Muscle layer of duodenum (tissue), 2 donors: ENCODE results near the gene NOXO1.
"Not testable (repeated sequence)": the region's sequence is repeated elsewhere in the genome, so short reads cannot be mapped to it uniquely, and the experiment has no call there.

ENCODE experiments used
- H3K27ac ChIP-seq: one replicate; pipeline ENCODE4 v1.7.0; 2013; ENCODE audit warnings: mild to moderate bottlenecking, low read length
- H3K27me3 ChIP-seq: one replicate; pipeline ENCODE4 v1.7.0; 2013; ENCODE audit warnings: low read depth, mild to moderate bottlenecking, control low read depth, low read length
- H3K36me3 ChIP-seq, 2 donors: one replicate each; pipeline ENCODE4 v1.7.0; 2013; ENCODE audit warnings: low read length in 2 of 2, control low read depth in 1 of 2, mild to moderate bottlenecking in 1 of 2; ENCODE audit not compliant: insufficient read depth in 2 of 2, control insufficient read depth in 1 of 2
- H3K4me1 ChIP-seq, 2 donors: one replicate each; pipeline ENCODE4 v1.7.0; 2013; ENCODE audit warnings: low read length in 2 of 2, mild to moderate bottlenecking in 2 of 2, control low read depth in 1 of 2, moderate library complexity in 1 of 2; ENCODE audit not compliant: insufficient read depth in 2 of 2, control insufficient read depth in 1 of 2
- H3K4me3 ChIP-seq, 2 donors: one replicate each; pipeline ENCODE4 v1.7.0; 2013; ENCODE audit warnings: low read length in 2 of 2, low read depth in 1 of 2, mild to moderate bottlenecking in 1 of 2
- H3K9me3 ChIP-seq, 2 donors: one replicate each; pipeline ENCODE4 v1.7.0; 2013; ENCODE audit warnings: low read length in 2 of 2, control low read depth in 1 of 2, mild to moderate bottlenecking in 1 of 2; ENCODE audit not compliant: control insufficient read depth in 1 of 2
- donor health status: healthy.

The NOXO1 gene

DNA sequence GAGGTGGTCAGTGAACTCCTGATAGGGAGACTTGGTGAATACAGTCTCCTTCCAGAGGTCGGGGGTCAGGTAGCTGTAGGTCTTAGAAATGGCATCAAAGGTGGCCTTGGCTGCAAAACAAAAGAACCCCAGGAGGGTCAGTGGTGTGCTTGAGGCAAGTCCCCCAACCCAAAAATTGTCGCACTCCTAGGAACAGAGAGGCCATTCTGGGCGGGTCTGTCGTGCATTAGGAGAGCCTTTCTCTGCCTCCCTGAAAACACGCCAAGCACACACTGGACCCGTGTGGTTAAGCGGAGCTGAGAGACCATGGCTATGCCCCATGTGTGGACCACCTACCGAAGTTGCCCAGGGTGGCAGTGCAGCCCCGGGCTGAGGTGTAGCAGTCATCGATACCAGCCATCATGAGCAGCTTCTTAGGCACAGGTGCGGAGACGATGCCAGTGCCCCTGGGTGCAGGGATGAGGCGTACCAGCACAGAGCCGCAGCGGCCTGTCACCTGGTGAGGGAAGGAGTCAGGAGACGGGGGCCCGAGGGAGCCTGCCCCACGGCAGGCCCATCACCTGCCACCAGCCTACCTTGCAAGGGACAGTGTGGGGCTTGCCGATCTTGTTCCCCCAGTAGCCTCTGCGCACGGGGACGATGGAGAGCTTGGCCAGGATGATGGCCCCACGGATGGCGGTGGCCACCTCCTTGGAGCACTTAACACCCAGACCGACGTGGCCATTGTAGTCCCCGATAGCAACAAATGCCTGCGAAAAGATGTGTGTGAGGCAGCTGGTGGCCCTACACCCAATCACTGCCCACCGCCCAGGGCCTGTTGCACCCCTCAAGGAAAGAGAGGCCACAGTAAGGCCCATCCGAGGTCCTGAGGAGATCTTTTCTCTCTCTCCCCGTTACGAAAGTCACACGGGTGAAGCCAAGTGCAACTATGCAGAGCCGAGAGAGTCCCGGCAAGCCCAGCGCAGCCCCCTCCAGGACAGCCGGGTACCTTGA, 18.8 kb downstream of the NOXO1 start:
- H3K27ac ChIP-seq, H3K9me3 ChIP-seq, H3K4me3 ChIP-seq, H3K27me3 ChIP-seq: not testable (repeated sequence)
- peaks cover 9 to 37% of the 10 kb centered on the region in 2 donors for H3K4me1 ChIP-seq
- peaks cover 3 to 19% of the 10 kb centered on the region in 2 donors for H3K36me3 ChIP-seq

DNA sequence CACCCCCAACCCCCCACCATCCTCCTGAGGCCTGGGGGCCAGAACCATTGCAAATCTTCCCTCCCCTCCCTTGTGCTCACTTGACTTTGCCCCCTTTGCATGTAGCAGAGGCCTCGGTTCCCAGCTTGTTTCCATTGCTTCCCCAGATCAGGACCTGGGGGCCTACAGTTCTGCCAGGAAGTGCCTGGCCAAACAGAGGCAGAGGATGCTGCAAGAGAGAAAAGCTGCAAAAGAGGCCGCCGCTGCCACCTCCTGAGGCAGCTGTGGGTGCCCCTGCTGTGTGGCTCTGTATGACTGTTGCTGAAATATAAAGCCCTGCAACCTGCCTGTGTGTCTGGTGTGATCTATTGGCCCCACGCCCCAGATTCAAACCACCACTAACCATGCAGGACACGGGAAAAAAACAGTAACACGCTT, 19.6 kb downstream of the NOXO1 start:
- H3K4me1 ChIP-seq: peaks cover 9 to 37% of the 10 kb centered on the region in 2 donors
- no peak overlapping the region for H3K27ac ChIP-seq
- peaks cover 3 to 19% of the 10 kb centered on the region in 2 donors for H3K36me3 ChIP-seq
- H3K27me3 ChIP-seq: no peaks in the 10 kb centered on the region
- H3K4me3 ChIP-seq: no peak overlapping the region
- no peaks in the 10 kb centered on the region for H3K9me3 ChIP-seq

DNA sequence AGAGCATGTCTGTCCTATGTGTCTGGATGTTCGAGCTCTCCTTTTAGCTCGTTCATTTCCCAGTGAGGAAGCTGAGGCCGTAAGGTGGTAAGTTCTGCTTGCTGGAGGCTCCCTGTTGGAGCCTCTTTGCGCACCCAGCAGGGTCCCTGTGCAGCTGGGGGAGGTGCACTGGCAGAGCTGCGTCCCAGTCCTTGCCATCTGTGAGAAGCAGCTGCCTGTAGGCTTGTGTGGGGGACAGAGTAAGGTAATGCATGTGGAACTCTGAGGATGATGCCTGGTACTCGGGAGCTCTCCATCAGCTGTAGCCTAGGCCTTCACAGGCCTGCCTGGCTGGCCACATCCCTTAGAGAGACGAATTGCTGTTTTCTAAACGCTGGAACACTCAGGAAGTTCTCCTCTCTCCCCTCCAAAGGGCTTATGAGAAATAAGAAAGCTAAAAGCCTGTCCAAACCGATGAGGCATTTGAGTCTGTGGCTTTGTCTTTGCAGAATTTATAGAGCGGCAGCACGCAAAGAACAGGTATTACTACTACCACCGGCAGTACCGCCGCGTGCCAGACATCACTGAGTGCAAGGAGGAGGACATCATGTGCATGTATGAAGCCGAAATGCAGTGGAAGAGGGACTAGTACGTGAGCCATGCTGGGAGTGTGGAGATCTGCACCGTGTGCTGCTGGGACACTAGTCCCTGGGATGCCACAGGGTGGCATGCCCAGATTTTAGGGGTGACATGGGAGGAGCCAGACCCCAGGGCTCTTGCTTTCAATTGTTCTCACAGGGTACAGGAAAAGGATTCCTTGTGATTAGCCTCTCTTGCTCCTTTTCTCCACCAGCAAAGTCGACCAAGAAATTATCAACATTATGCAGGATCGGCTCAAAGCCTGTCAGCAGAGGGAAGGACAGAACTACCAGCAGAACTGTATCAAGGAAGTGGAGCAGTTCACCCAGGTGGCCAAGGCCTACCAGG, 20.3 kb downstream of the NOXO1 start:
- Histone ChIP-seq H3K36me3 (peaks cover 3 to 19% of the 10 kb centered on the region in 2 donors), H3K4me3 (peak overlapping the region; percentile 59 to 90), H3K27ac (no peak overlapping the region), H3K27me3 (no peaks in the 10 kb centered on the region), H3K9me3 (no peaks in the 10 kb centered on the region), H3K4me1 (peaks cover 9 to 36% of the 10 kb centered on the region in 2 donors)

DNA sequence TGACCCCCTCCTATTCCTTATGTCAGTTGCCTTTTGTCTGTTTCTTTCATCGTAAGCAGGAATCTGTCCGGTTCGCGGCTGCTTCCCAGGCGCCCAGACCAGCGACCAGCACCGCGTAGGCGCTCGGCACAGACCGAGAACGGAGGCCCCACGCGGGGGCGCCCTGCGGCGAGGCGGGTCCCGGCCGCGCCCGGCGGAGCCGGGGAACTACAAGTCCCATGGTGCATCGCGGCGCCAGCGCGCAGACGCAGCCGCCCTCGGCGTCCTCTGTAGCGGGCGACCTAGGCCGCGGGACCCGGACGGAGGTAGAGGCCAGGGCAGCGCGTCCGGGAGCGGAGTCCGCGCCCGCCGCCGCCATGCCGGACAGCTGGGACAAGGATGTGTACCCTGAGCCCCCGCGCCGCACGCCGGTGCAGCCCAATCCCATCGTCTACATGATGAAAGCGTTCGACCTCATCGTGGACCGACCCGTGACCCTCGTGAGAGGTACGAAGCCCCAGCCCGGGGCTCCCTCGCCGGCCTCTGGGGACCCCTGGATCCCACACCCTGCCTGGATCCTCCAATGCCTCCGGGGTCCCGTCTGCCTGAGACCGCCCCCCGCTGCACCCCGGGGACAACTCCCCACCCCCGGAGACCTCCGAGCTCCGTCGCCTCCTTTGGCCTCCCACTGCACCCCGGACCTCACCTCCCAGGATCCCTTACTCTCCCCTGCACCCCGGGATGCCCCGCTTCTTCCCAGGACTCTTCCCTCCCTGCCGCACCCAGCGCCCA, 21.8 kb downstream of the NOXO1 start, which contains the start of gene NDUFB10:
Gene NDUFB10 (plus strand): TSS at position 270 of the 771 bp plus-strand sequence. CDS start 87 bp downstream, at position 357.
- Histone ChIP-seq H3K9me3 (no peaks in the 10 kb centered on the region), H3K36me3 (peaks cover 3 to 19% of the 10 kb centered on the region in 2 donors), H3K27ac (no peak within 1 kb of the TSS), H3K4me3 (peak within 1 kb of the TSS; percentile 59 to 90), H3K27me3 (no peaks in the 10 kb centered on the region), H3K4me1 (peaks cover 5 to 29% of the 10 kb centered on the region in 2 donors)

DNA sequence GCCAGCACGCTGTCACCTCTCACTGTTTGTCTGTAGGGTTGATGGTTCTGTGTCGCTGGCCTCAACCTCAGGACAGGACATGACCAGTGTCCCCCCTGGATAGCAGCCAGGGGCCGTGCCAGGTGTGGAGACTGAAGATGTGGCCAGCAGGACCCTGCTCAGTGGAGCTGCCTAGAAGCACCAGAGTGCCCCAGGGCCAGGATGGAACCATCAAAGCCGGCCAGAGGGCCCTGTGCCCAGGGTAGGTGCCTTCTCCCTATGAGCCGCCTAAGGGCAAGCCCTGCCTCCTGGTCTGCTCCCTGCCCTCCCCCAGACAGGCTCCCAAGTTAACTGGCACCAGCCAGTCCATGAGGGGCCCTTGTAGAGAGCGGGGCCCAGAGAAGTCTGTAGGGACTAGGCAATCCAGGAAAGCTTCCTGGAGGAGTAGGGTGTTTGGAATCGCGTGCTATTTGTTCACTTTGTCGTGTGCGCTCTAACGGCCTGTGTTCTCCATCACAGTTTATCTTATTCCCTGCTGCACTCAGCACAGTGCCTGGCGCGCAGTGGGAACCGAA, 22.5 kb downstream of the NOXO1 start:
- Histone ChIP-seq H3K9me3 (no peaks in the 10 kb centered on the region), H3K27ac (no peak overlapping the region), H3K36me3 (peaks cover 3 to 19% of the 10 kb centered on the region in 2 donors), H3K4me1 (peaks cover 5 to 25% of the 10 kb centered on the region in 2 donors), H3K27me3 (no peaks in the 10 kb centered on the region), H3K4me3 (peak overlapping the region; percentile 59 to 90)

DNA sequence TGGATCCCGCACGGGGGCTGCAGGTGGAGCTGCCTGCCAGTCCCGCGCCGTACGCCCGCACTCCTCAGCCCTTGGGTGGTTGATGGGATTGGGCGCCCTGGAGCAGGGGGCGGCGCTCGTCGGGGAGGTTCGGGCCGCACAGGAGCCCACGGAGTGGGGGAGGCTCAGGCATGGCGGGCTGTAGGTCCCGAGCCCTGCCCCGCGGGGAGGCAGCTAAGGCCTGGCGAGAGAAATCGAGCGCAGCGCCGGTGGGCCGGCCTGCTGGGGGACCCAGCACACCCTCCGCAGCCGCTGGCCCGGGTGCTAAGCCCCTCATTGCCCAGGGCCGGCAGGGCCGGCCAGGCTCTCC, 23.2 kb downstream of the NOXO1 start:
- not testable (repeated sequence) for H3K4me3 ChIP-seq, H3K27ac ChIP-seq, H3K27me3 ChIP-seq, H3K9me3 ChIP-seq
- peaks cover 3 to 19% of the 10 kb centered on the region in 2 donors for H3K36me3 ChIP-seq
- peaks cover 5 to 21% of the 10 kb centered on the region in 2 donors for H3K4me1 ChIP-seq

DNA sequence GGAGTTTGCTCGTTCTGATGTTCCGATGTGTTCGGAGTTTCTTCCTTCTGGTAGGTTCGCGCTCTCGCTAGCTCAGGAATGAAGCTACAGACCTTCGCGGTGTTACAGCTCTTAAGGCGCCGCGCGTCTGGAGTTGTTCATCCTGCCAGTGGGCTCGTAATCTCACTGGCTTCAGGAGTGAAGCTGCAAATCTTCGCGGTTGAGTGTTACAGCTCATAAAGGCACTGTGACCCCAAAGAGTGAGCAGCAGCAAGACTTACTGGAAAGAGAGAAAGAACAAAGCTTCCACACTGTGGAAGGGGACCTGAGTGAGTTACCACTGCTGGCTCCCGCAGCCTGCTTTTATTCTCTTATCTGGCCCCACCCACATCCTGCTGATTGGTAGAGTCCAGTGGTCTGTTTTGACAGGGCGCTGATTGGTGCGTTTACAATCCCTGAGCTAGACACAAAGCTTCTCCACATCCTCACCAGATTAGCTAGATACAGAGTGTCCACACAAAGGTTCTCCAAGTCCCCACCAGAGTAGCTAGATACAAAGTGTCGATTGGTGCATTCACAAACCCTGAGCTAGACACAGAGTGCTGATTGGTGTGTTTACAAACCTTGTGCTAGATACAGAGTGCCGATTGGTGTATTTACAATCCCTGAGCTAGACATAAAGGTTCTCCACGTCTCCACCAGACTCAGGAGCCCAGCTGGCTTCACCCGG, 23.7 kb downstream of the NOXO1 start:
- not testable (repeated sequence) for H3K27ac ChIP-seq, H3K4me3 ChIP-seq, H3K27me3 ChIP-seq, H3K9me3 ChIP-seq
- peaks cover 0 to 14% of the 10 kb centered on the region in 2 donors for H3K36me3 ChIP-seq
- H3K4me1 ChIP-seq: peaks cover 5 to 18% of the 10 kb centered on the region in 2 donors

DNA sequence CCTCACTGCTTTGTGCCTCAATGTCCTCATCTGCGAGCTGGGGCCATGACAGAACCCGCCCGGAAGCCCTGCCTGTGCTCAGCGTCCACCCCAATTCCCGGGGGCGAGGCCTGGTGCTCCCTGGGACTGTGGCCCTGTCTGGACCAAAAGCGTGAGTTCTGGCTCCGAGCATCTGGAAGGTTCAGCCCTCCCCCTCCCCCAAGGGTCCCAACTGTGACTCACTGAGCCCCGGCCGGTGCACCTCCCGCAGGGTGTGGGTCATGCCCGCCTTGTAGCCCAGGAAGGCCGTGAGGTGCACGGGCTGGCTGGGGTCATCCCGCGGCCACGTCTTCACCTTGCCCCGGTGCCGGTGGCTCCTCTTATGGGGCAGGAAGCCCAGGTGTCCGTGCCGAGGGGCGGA, 27.5 kb downstream of the NOXO1 start:
- Histone ChIP-seq H3K4me1 (peaks cover 0 to 1% of the 10 kb centered on the region in 2 donors), H3K27me3 (no peaks in the 10 kb centered on the region), H3K9me3 (no peaks in the 10 kb centered on the region), H3K4me3 (no peak overlapping the region), H3K27ac (no peak overlapping the region), H3K36me3 (no peaks in the 10 kb centered on the region)

DNA sequence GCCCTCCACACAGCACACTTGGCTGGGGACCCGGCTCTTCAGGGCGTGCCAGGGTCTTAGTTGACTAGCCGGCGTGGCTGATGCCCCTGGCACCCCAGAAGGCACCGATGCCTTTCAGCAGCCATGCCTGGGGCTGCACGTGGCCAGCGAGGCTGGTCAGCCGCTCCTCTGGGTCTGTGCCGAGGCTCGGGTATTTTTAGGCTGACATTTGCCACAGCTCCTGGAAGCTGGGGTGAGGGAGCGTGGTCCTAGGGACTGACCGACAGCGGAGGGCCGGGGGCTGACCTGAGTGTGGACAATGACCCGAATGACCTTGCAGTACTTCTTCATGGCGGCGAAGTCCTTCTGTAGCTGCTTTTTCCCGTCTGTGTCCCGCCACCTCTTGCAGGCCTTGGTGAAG, 30.7 kb downstream of the NOXO1 start:
- Histone ChIP-seq H3K36me3 (no peaks in the 10 kb centered on the region), H3K4me3 (no peak overlapping the region), H3K9me3 (no peaks in the 10 kb centered on the region), H3K27ac (no peak overlapping the region), H3K27me3 (no peaks in the 10 kb centered on the region), H3K4me1 (no peaks in the 10 kb centered on the region)

DNA sequence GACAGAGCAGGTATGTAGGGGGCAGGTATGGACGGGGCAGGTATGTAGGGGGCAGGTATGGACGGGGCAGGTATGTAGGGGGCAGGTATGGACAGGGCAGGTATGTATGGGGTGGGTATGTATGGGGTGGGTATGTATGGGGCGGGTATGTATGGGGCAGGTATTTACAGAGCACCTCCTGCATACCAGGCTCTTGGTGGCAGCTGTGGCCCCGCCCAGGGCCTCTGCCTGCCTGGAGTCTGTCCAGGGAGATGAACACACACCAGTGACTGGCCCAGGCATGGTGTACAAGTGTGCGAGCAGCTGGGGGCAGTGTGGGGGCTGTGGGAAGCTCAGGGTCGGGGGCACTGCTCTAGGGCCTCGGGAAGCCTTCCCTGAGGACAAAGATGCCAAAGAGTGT, 31.2 kb downstream of the NOXO1 start:
- H3K36me3 ChIP-seq: no peaks in the 10 kb centered on the region
- H3K9me3 ChIP-seq: no peaks in the 10 kb centered on the region
- H3K27ac ChIP-seq: no peak overlapping the region
- H3K27me3 ChIP-seq: no peaks in the 10 kb centered on the region
- no peak overlapping the region for H3K4me3 ChIP-seq
- no peaks in the 10 kb centered on the region for H3K4me1 ChIP-seq
